Naive thymus-derived CD8-positive, alpha-beta T cell (primary cell): Measurements from ENCODE around the gene HLA-DQB1. TPM values are rescaled to one million over a fixed set of nuclear protein-coding genes. Genes with fewer than 3 reads are reported as not detected.
"Not testable (repeated sequence)": the region's sequence is repeated elsewhere in the genome, so short reads cannot be mapped to it uniquely, and the experiment has no call there.

ENCODE experiments used
- ATAC-seq, 2 donors: fragments of 150-1000 bp; cut with Tn5 transposase in 1 of 2; sonication (Bioruptor Pico), chemical (Tn5 transposase) in 1 of 2; 1 replicate in 1 of 2; 2 replicates in 1 of 2; pipeline ENCODE4 v1.10.0; 2021; ENCODE audit warnings: mild to moderate bottlenecking in 2 of 2, moderate library complexity in 2 of 2
- POLR2A ChIA-PET: fragments of 350-600 bp; sonication (Branson Sonifier 250); formaldehyde crosslinking; loops from one replicate; lab custom pipeline; 2021; ENCODE audit warnings: antibody characterized with exemption; lab: Charles Lee
- DNase-seq, 10 donors: peaks; one replicate each; pipeline versions ENCODE4 v3.0.0 to v3.0.0-alpha.2; 2020 to 2022
- H3K27ac Mint-ChIP-seq, 10 donors: one replicate each; pipeline ENCODE4 v1.8.0; 2020 to 2022; ENCODE audit warnings: mild to moderate bottlenecking in 10 of 10, mixed read lengths in 10 of 10, moderate library complexity in 4 of 10, inconsistent platforms in 1 of 10
- H3K27me3 Mint-ChIP-seq, 5 donors: one replicate each; pipeline ENCODE4 v1.8.0; 2021 to 2022; ENCODE audit warnings: mixed read lengths in 5 of 5
- H3K36me3 Mint-ChIP-seq, 3 donors: one replicate each; pipeline ENCODE4 v1.8.0; 2020 to 2022; ENCODE audit warnings: mixed read lengths in 3 of 3, mild to moderate bottlenecking in 2 of 3, inconsistent platforms in 1 of 3
- H3K4me1 Mint-ChIP-seq, 4 donors: one replicate each; pipeline ENCODE4 v1.8.0; 2021 to 2022; ENCODE audit warnings: mixed read lengths in 4 of 4
- H3K4me3 Mint-ChIP-seq, 10 donors: one replicate each; pipeline ENCODE4 v1.8.0; 2020 to 2022; ENCODE audit warnings: mild to moderate bottlenecking in 10 of 10, mixed read lengths in 10 of 10, moderate library complexity in 6 of 10, inconsistent platforms in 1 of 10
- H3K9me3 Mint-ChIP-seq, 9 donors: one replicate each; pipeline ENCODE4 v1.8.0; 2020 to 2022; ENCODE audit warnings: mixed read lengths in 9 of 9, mild to moderate bottlenecking in 3 of 9, inconsistent platforms in 1 of 9, moderate library complexity in 1 of 9
- polyA plus RNA-seq, 3 donors: library from polyadenylated mRNA; unstranded; fragments of 300-500 nt; fragmentation: Illumina TruSeq; gene quantifications; one replicate each; pipeline ENCODE4 v1.2.3, GENCODE V29; 2021
- total RNA-seq, 8 experiments: library from RNA in 2 of 8; stranded (reverse) in 2 of 8; gene quantifications; one replicate each; pipeline ENCODE4 v1.2.3 and lab custom pipeline; 2021 to 2026

HLA-DQB1 gene
- total and polyA plus RNA-seq, 5 experiments from 2014 or later, result 1.4 to 22.9 (median 13.6) TPM

- DNase-seq, result no peak
- no peak for ATAC-seq
- Mint-ChIP-seq H3K4me3 (no peak overlapping the region), H3K27ac (peak overlapping the region in 1 of 10 donors; percentile 19), H3K9me3 (peaks cover 0 to 35% (median 13%) of the 10 kb centered on the region in 9 donors), H3K36me3 (peaks cover 0 to 16% (median 15%) of the 10 kb centered on the region in 3 donors), H3K4me1 (peaks cover under 1 to 22% (median 1%) of the 10 kb centered on the region in 4 donors), H3K27me3 (peaks cover 0 to 5% (median 0%) of the 10 kb centered on the region in 5 donors)
- POLR2A ChIA-PET, result no interaction called here
Measured at GRCh38 chr6:32680055-32680454, 13.6 kb upstream of the HLA-DQB1 start.

GRCh38 chr6:32679492-32679891, 13.0 kb upstream of the HLA-DQB1 start:
- DNase-seq, result no peak
- H3K4me3 Mint-ChIP-seq, result no peak overlapping the region
- peaks cover 0 to 38% (median 13%) of the 10 kb centered on the region in 9 donors for H3K9me3 Mint-ChIP-seq
- POLR2A ChIA-PET, result no interaction called here
- peaks cover 0 to 16% (median 15%) of the 10 kb centered on the region in 3 donors for H3K36me3 Mint-ChIP-seq
- H3K4me1 Mint-ChIP-seq, result peaks cover 0 to 16% (median under 1%) of the 10 kb centered on the region in 4 donors
- H3K27me3 Mint-ChIP-seq, result peaks cover 0 to 5% (median 0%) of the 10 kb centered on the region in 5 donors
- ATAC-seq, result no peak
- H3K27ac Mint-ChIP-seq, result no peak overlapping the region

GRCh38 chr6:32674123-32674522, 7.7 kb upstream of the HLA-DQB1 start:
- peaks cover 0 to 15% (median 0%) of the 10 kb centered on the region in 4 donors for H3K4me1 Mint-ChIP-seq
- POLR2A ChIA-PET, H3K27me3 Mint-ChIP-seq, DNase-seq, ATAC-seq, H3K4me3 Mint-ChIP-seq, H3K27ac Mint-ChIP-seq: not testable (repeated sequence)
- peaks cover 0 to 46% (median 15%) of the 10 kb centered on the region in 9 donors for H3K9me3 Mint-ChIP-seq
- H3K36me3 Mint-ChIP-seq, result peaks cover 0 to 22% (median 20%) of the 10 kb centered on the region in 3 donors

- H3K4me3 Mint-ChIP-seq, H3K27me3 Mint-ChIP-seq, H3K27ac Mint-ChIP-seq, ATAC-seq, POLR2A ChIA-PET, DNase-seq: not testable (repeated sequence)
- H3K9me3 Mint-ChIP-seq, result peaks cover 0 to 25% (median 8%) of the 10 kb centered on the region in 9 donors
- peaks cover under 1 to 35% (median 9%) of the 10 kb centered on the region in 4 donors for H3K4me1 Mint-ChIP-seq
- peaks cover 0 to 11% (median 5%) of the 10 kb centered on the region in 3 donors for H3K36me3 Mint-ChIP-seq
Measured at GRCh38 chr6:32671908-32672307, 5.5 kb upstream of the HLA-DQB1 start.

GRCh38 chr6:32669893-32670292, 3.4 kb upstream of the HLA-DQB1 start:
- Mint-ChIP-seq H3K9me3 (peaks cover 0 to 20% (median 7%) of the 10 kb centered on the region in 9 donors), H3K4me1 (peaks cover 21 to 53% (median 27%) of the 10 kb centered on the region in 4 donors), H3K27me3 (peaks cover 5 to 22% (median 17%) of the 10 kb centered on the region in 5 donors), H3K27ac (peak overlapping the region in 1 of 10 donors; percentile 42), H3K36me3 (peaks cover 0 to 7% (median 5%) of the 10 kb centered on the region in 3 donors), H3K4me3 (no peak overlapping the region)
- DNase-seq (no peak), ATAC-seq (no peak)
- POLR2A ChIA-PET, result interaction anchor here (0.9 kb wide), 1 partner anchor 302 kb away, joined by 3 read pairs; no protein-coding TSS in a partner anchor

- Mint-ChIP-seq H3K4me1 (peaks cover 24 to 56% (median 31%) of the 10 kb centered on the region in 4 donors), H3K36me3 (peaks cover 0 to 7% (median 5%) of the 10 kb centered on the region in 3 donors), H3K9me3 (peaks cover 0 to 15% (median 5%) of the 10 kb centered on the region in 9 donors), H3K27ac (peak overlapping the region in 2 of 10 donors; percentile 43 to 48), H3K4me3 (no peak overlapping the region), H3K27me3 (peaks cover 5 to 28% (median 21%) of the 10 kb centered on the region in 5 donors)
- POLR2A ChIA-PET, result interaction anchor here (0.9 kb wide), 1 partner anchor 303 kb away, joined by 3 read pairs; no protein-coding TSS in a partner anchor
- ATAC-seq (no peak), DNase-seq (no peak)
Measured at GRCh38 chr6:32669240-32669639, 2.8 kb upstream of the HLA-DQB1 start.

GRCh38 chr6:32668226-32668747, 1.8 kb upstream of the HLA-DQB1 start:
- Mint-ChIP-seq H3K9me3 (peaks cover 0 to 10% (median 5%) of the 10 kb centered on the region in 9 donors), H3K27ac (peak overlapping the region in 6 of 10 donors; percentile 43 to 81 (median 78)), H3K4me3 (peak overlapping the region in 4 of 10 donors; percentile 15 to 53 (median 28)), H3K4me1 (peaks cover 24 to 63% (median 33%) of the 10 kb centered on the region in 4 donors), H3K36me3 (peaks cover 0 to 7% (median 5%) of the 10 kb centered on the region in 3 donors), H3K27me3 (peaks cover 5 to 29% (median 21%) of the 10 kb centered on the region in 5 donors)
- peak; percentile 74 to 81 for ATAC-seq
- POLR2A ChIA-PET, result no interaction called here
- DNase-seq, result peak in 9 of 10 donors; percentile 19 to 78 (median 59)

- H3K27ac Mint-ChIP-seq, result peak overlapping the region in 8 of 10 donors; percentile 13 to 88 (median 72)
- peaks cover 5 to 31% (median 21%) of the 10 kb centered on the region in 5 donors for H3K27me3 Mint-ChIP-seq
- DNase-seq, result peak in 2 of 10 donors; percentile 5 to 9
- ATAC-seq, result peak in 1 of 2 donors; percentile 10
- POLR2A ChIA-PET, result interaction anchor here (0.6 to 1.5 kb wide), 4 partner anchors 25 to 216 kb away, joined by 3 to 6 read pairs (median 4); no protein-coding TSS in a partner anchor
- no peaks in the 10 kb centered on the region for H3K36me3 Mint-ChIP-seq
- H3K4me1 Mint-ChIP-seq, result peaks cover 25 to 82% (median 34%) of the 10 kb centered on the region in 4 donors
- peak overlapping the region in 9 of 10 donors; percentile 72 to 89 (median 87) for H3K4me3 Mint-ChIP-seq
- no peaks in the 10 kb centered on the region for H3K9me3 Mint-ChIP-seq
Measured at GRCh38 chr6:32665661-32666060, 796 bp downstream of the HLA-DQB1 start.

GRCh38 chr6:32664827-32665362, 1.6 kb downstream of the HLA-DQB1 start:
- H3K4me3 Mint-ChIP-seq, result peak overlapping the region in 9 of 10 donors; percentile 72 to 89 (median 87)
- DNase-seq (peak in 7 of 10 donors; percentile 15 to 65 (median 42)), ATAC-seq (peak; percentile 44 to 60)
- POLR2A ChIA-PET, result interaction anchor here (0.6 to 1.1 kb wide), 3 partner anchors 42 to 215 kb away, joined by 3 to 6 read pairs (median 4); no protein-coding TSS in a partner anchor
- H3K9me3 Mint-ChIP-seq, result no peaks in the 10 kb centered on the region
- H3K4me1 Mint-ChIP-seq, result peaks cover 26 to 83% (median 35%) of the 10 kb centered on the region in 4 donors
- peaks cover 5 to 31% (median 21%) of the 10 kb centered on the region in 5 donors for H3K27me3 Mint-ChIP-seq
- peak overlapping the region in 6 of 10 donors; percentile 15 to 84 (median 72) for H3K27ac Mint-ChIP-seq
- H3K36me3 Mint-ChIP-seq, result no peaks in the 10 kb centered on the region

- DNase-seq (no peak), ATAC-seq (no peak)
- Mint-ChIP-seq H3K27ac (peak overlapping the region in 4 of 10 donors; percentile 15 to 84 (median 76)), H3K4me3 (peak overlapping the region in 9 of 10 donors; percentile 72 to 89 (median 83)), H3K4me1 (peaks cover 26 to 85% (median 36%) of the 10 kb centered on the region in 4 donors), H3K27me3 (peaks cover 5 to 31% (median 21%) of the 10 kb centered on the region in 5 donors), H3K9me3 (no peaks in the 10 kb centered on the region), H3K36me3 (no peaks in the 10 kb centered on the region)
- POLR2A ChIA-PET, result no interaction called here
Measured at GRCh38 chr6:32664354-32664753, 2.1 kb downstream of the HLA-DQB1 start.

- Mint-ChIP-seq H3K9me3 (no peaks in the 10 kb centered on the region), H3K27me3 (peaks cover 5 to 31% (median 21%) of the 10 kb centered on the region in 5 donors), H3K4me1 (peaks cover 22 to 81% (median 32%) of the 10 kb centered on the region in 4 donors), H3K36me3 (no peaks in the 10 kb centered on the region), H3K27ac (no peak overlapping the region), H3K4me3 (peak overlapping the region in 2 of 10 donors; percentile 5 to 61)
- ATAC-seq (no peak), DNase-seq (no peak)
- POLR2A ChIA-PET, result no interaction called here
Measured at GRCh38 chr6:32662836-32663235, 3.6 kb downstream of the HLA-DQB1 start.

- no peaks in the 10 kb centered on the region for H3K9me3 Mint-ChIP-seq
- POLR2A ChIA-PET, result no interaction called here
- H3K4me3 Mint-ChIP-seq, result no peak overlapping the region
- no peaks in the 10 kb centered on the region for H3K36me3 Mint-ChIP-seq
- no peak overlapping the region for H3K27ac Mint-ChIP-seq
- peaks cover 5 to 31% (median 21%) of the 10 kb centered on the region in 5 donors for H3K27me3 Mint-ChIP-seq
- peaks cover 22 to 75% (median 29%) of the 10 kb centered on the region in 4 donors for H3K4me1 Mint-ChIP-seq
- no peak for ATAC-seq
- no peak for DNase-seq
Measured at GRCh38 chr6:32662099-32662498, 4.4 kb downstream of the HLA-DQB1 start.
